HG02981 (cell line): ENCODE measurements around the gene FBLN2.

Experiments
- ATAC-seq: cut with Tn5 transposase; IDR thresholded peaks from one replicate; pipeline ENCODE4 v1.9.1; 2021; ENCODE audit warnings: mild to moderate bottlenecking, moderate library complexity; ENCODE audit not compliant: unreplicated experiment

The FBLN2 gene

GRCh38 chr3:13676356-13677017 lies 127.6 kb downstream of the FBLN2 start:
- ATAC-seq, result no peak

GRCh38 chr3:13677272-13677671 lies 128.3 kb downstream of the FBLN2 start:
- no peak for ATAC-seq

DNA sequence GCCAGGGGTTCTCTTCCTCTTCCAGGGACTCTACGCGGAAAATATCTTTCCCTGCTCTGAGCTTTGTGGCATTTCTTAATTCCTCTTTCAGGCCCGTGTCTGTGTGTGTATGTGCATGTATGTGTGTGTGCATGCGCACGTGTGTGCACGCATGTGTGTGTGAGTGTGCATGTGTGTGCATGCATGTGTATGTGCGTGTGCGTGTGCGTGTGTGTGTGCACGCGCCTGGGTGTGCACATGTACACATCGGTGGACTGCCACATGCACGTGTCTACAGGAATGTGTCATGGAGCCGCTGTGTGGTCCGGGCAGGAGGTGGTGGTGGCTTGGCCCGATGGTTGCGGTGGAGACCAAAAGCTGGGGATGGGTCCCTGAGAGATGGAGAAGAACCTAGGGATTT lies 133.0 kb downstream of the FBLN2 start:
- no peak for ATAC-seq

- no peak for ATAC-seq
Measured at GRCh38 chr3:13682331-13683013, 133.5 kb downstream of the FBLN2 start.

GRCh38 chr3:13683288-13683687 lies 134.4 kb downstream of the FBLN2 start:
- ATAC-seq, result no peak

GRCh38 chr3:13683772-13684171 lies 134.8 kb downstream of the FBLN2 start:
- ATAC-seq, result no peak

DNA sequence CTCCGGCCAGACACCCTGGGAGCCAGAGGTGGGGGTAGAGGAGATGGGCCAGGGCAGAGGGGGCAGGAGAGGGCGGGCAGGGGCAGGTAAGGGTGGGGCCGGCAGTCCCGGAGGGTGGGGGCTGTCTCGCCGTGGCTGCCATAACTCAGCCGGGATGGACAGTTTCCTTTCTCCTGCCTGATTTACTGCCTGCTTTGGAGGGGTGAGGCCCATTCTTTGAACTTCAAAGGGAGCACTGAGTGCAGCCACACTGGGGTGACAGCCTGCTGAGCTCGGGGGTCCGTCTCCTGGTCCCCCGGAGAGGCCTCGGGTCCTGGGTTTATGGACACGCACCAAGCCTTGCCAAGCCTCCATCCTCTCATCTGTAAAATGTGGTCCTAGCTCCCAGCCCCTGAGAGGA lies 135.4 kb downstream of the FBLN2 start:
- ATAC-seq, result no peak

DNA sequence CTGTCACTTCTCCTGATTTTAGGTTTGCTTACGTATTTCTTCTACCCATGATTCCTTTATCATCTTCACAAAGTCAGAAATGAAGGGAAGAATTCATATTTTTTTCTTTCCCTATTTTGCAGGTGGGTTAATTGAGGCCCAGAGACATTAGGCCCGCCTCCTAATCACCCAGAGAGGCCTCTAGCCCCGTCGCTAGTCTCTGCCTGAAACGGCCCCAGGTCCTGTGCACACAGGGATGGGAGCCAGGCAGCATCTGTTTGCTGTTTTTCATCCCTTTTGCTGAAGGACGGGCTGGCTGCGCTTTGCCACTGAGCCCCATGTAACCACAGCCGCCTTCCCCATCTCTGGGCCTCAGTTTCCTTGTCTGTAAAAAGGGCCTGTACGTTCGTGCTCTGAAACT lies 135.9 kb downstream of the FBLN2 start:
- no peak for ATAC-seq

- ATAC-seq, result no peak
Measured at GRCh38 chr3:13685721-13686120, 136.8 kb downstream of the FBLN2 start.

DNA sequence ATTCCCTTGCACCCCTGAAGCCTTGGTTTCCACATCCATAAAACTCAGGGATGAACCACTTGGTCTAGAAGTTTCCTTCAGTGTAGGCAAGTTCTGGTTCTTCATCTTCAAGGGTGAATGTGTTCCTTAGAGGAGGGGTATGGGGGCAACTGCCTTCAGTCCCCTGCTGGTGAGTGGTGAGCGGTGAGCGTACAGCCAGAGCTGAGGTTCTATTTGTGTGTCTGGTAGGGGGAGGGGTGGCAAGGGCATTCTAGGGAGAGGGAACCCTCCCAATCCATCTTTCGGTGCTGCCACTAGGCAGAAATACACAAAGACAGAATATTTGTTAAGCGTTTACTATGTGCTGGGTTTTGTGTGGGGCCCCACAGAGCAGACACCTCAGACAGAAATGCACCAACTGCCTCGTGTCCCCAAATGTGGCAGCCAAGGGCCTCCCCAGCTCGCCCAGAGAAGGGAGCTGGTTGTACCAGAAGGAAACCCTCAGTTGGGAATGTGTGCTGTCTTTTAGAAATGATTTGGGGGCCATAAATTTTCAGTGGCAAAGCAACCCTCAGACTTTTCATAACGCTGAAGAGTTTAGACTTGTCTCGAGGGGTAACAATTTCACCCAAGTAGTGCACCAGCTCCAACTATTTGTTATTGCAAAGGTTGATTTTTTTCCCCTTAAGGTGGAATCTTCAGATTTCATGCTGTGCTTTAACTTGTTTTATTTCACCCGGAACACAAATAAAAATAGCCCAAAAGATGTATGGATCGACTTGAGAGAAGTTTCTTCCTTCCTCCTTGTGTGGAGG lies 137.6 kb downstream of the FBLN2 start:
- no peak for ATAC-seq

- ATAC-seq, result no peak
Measured at GRCh38 chr3:13687517-13687943, 138.6 kb downstream of the FBLN2 start.
